MM.1S (cell line): ENCODE results near the gene PBXIP1.

ENCODE experiments used
- EZH2 ChIP-seq: fragments of 300-600 bp; sonication (generic); optimal IDR thresholded peaks from 2 replicates; pipeline ENCODE3; 2017; ENCODE audit warnings: low read depth, mild to moderate bottlenecking, antibody characterized with exemption, low read length, mixed read lengths
- TF ChIP-seq, protein P1 (sequence below): fragments of 300-600 bp; sonication (generic); IDR thresholded peaks from 2 replicates; pipeline ENCODE4 v1.5.1; 2016; ENCODE audit warnings: antibody characterized with exemption, low read length, mixed read lengths

DNA sequence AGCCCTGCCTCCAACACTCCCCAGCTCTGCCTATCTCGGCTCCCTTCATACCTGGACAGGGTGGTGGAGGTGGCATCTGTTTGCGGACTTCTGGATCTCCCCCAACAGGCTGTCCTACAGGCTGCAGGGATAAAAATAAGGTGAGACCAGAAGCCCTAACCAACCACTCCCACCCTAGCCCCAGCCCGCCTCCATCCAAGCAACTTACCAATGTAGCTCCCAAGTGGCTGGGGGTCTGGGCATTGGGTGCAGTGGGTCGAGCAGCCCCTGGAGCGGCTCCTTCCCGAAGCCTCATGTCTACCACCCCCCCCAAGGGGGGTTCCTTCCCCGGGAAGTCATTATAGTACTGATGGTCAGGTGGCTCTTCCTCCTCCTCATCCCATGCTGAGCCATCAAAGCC is 10.2 kb upstream of the PBXIP1 start:
- TF ChIP-seq, protein P1, sequence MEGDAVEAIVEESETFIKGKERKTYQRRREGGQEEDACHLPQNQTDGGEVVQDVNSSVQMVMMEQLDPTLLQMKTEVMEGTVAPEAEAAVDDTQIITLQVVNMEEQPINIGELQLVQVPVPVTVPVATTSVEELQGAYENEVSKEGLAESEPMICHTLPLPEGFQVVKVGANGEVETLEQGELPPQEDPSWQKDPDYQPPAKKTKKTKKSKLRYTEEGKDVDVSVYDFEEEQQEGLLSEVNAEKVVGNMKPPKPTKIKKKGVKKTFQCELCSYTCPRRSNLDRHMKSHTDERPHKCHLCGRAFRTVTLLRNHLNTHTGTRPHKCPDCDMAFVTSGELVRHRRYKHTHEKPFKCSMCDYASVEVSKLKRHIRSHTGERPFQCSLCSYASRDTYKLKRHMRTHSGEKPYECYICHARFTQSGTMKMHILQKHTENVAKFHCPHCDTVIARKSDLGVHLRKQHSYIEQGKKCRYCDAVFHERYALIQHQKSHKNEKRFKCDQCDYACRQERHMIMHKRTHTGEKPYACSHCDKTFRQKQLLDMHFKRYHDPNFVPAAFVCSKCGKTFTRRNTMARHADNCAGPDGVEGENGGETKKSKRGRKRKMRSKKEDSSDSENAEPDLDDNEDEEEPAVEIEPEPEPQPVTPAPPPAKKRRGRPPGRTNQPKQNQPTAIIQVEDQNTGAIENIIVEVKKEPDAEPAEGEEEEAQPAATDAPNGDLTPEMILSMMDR: no peak
- no peak for TF ChIP-seq EZH2
